HG03064 (cell line): Measurements from ENCODE around the gene RNF20.
"Not testable (repeated sequence)": the region's sequence is repeated elsewhere in the genome, so short reads cannot be mapped to it uniquely, and the experiment has no call there.

Experiments
- ATAC-seq: cut with Tn5 transposase; IDR thresholded peaks from one replicate; pipeline ENCODE4 v1.9.1; 2021; ENCODE audit warnings: low read depth; ENCODE audit not compliant: unreplicated experiment

RNF20 gene

GRCh38 chr9:101585740-101586139, 52.1 kb downstream of the RNF20 start:
- ATAC-seq, result no peak

- no peak for ATAC-seq
Observed at GRCh38 chr9:101586651-101587050, 53.0 kb downstream of the RNF20 start.

GRCh38 chr9:101587332-101588043, 53.8 kb downstream of the RNF20 start:
- no peak for ATAC-seq

- ATAC-seq, result not testable (repeated sequence)
Observed at GRCh38 chr9:101590074-101590473, 56.4 kb downstream of the RNF20 start.

- no peak for ATAC-seq
Observed at GRCh38 chr9:101590901-101591300, 57.2 kb downstream of the RNF20 start.

GRCh38 chr9:101591787-101592446, 58.3 kb downstream of the RNF20 start:
- ATAC-seq, result no peak

- ATAC-seq, result no peak
Observed at GRCh38 chr9:101592788-101593187, 59.1 kb downstream of the RNF20 start.

- ATAC-seq, result no peak
Observed at GRCh38 chr9:101593345-101593744, 59.7 kb downstream of the RNF20 start.

GRCh38 chr9:101594796-101595195, 61.1 kb downstream of the RNF20 start, which contains the start of gene PPP3R2:
PPP3R2 (minus strand) TSS chr9:101594969; CDS start chr9:101594921, 48 bp downstream.
- ATAC-seq, result no peak

GRCh38 chr9:101601904-101602765, 68.5 kb downstream of the RNF20 start:
- ATAC-seq, result no peak

- no peak for ATAC-seq
Observed at GRCh38 chr9:101604296-101604695, 70.6 kb downstream of the RNF20 start.

GRCh38 chr9:101605547-101605946, 71.9 kb downstream of the RNF20 start:
- ATAC-seq, result no peak
